GM12891 (cell line): ENCODE results near the gene IL17F.

Experiments used
- PAX5 ChIP-seq: IDR thresholded peaks from 2 replicates; pipeline ENCODE4 v1.6.1; 2011; ENCODE audit warnings: low read length, moderate library complexity, mild to moderate bottlenecking; ENCODE audit not compliant: insufficient read depth, severe bottlenecking
- POLR2A ChIP-seq: IDR thresholded peaks from 2 replicates; pipeline ENCODE4 v1.6.1; 2011; ENCODE audit warnings: low read depth, low read length, control low read depth
- POLR2AphosphoS5 ChIP-seq: IDR thresholded peaks from 2 replicates; pipeline ENCODE4 v1.6.1; 2011; ENCODE audit warnings: low read depth, low read length, control low read depth
- SPI1 ChIP-seq: IDR thresholded peaks from 2 replicates; pipeline ENCODE4 v1.6.1; 2011; ENCODE audit warnings: low read depth, low read length, control low read depth

GRCh38 chr6:52201493-52201892, 42.8 kb downstream of the IL17F start:
- no peak for TF ChIP-seq POLR2AphosphoS5
- TF ChIP-seq POLR2A: no peak
- TF ChIP-seq PAX5: no peak
- TF ChIP-seq SPI1: no peak
